Temporal lobe (tissue), 1 donor: ENCODE results near the gene C21orf91. TPM values are rescaled to one million over a fixed set of nuclear protein-coding genes. Genes with fewer than 3 reads are reported as not detected.

Experiments used
- total RNA-seq: library from RNA; depleted of rRNA; stranded (reverse); fragments of >200 nt; gene quantifications from one replicate; pipeline ENCODE4 v1.2.3, GENCODE V29; 2014

Gene C21orf91
- total RNA-seq, 1 donor from 2014 or later, result 8.6 TPM

Other genes starting within 250 kb of the C21orf91 start
- gene BTG3, start 206.5 kb downstream of the C21orf91 start, total RNA-seq, result 24.3 TPM